GM21447 (cell line): ENCODE data around the gene TMCC1.
"Not testable (repeated sequence)": the region's sequence is repeated elsewhere in the genome, so short reads cannot be mapped to it uniquely, and the experiment has no call there.

Experiments
- ATAC-seq: cut with Tn5 transposase; IDR thresholded peaks from one replicate; pipeline ENCODE4 v1.9.1; 2021; ENCODE audit not compliant: unreplicated experiment

Gene TMCC1

GRCh38 chr3:129690406-129690805 is 203.1 kb downstream of the TMCC1 start:
- ATAC-seq, result peak; percentile 77

GRCh38 chr3:129689036-129689435 is 204.5 kb downstream of the TMCC1 start:
- ATAC-seq, result no peak

GRCh38 chr3:129688271-129688895 is 205.1 kb downstream of the TMCC1 start:
- no peak for ATAC-seq

- no peak for ATAC-seq
These were observed 205.9 kb downstream of the TMCC1 start for GRCh38 chr3:129687586-129688125.

GRCh38 chr3:129686941-129687340 is 206.6 kb downstream of the TMCC1 start:
- ATAC-seq, result no peak

- ATAC-seq, result no peak
These were observed 209.2 kb downstream of the TMCC1 start for GRCh38 chr3:129684270-129684669.

- ATAC-seq, result no peak
These were observed 210.3 kb downstream of the TMCC1 start for GRCh38 chr3:129683201-129683600.

- no peak for ATAC-seq
These were observed 216.5 kb downstream of the TMCC1 start for GRCh38 chr3:129676985-129677384.

GRCh38 chr3:129674798-129675123 is 218.8 kb downstream of the TMCC1 start:
- not testable (repeated sequence) for ATAC-seq

GRCh38 chr3:129673897-129674797 is 219.4 kb downstream of the TMCC1 start:
- ATAC-seq, result no peak

GRCh38 chr3:129673012-129673411 is 220.5 kb downstream of the TMCC1 start:
- no peak for ATAC-seq

GRCh38 chr3:129672412-129672811 is 221.1 kb downstream of the TMCC1 start:
- no peak for ATAC-seq

GRCh38 chr3:129665024-129665768 is 228.3 kb downstream of the TMCC1 start:
- no peak for ATAC-seq

- ATAC-seq, result no peak
These were observed 229.4 kb downstream of the TMCC1 start for GRCh38 chr3:129663930-129664646.

GRCh38 chr3:129663045-129663446 is 230.5 kb downstream of the TMCC1 start:
- no peak for ATAC-seq

- ATAC-seq, result no peak
These were observed 231.3 kb downstream of the TMCC1 start for GRCh38 chr3:129662191-129662608.

- ATAC-seq, result no peak
These were observed 231.7 kb downstream of the TMCC1 start for GRCh38 chr3:129661766-129662165.

GRCh38 chr3:129658110-129658843 is 235.2 kb downstream of the TMCC1 start:
- no peak for ATAC-seq

GRCh38 chr3:129657261-129658046 is 236.1 kb downstream of the TMCC1 start:
- ATAC-seq, result no peak
